Activated B cell treated with CpG ODN at 0.5 μM for 24 hours (primary cell): ENCODE measurements around the gene TTC39A. TPM values are rescaled to one million over a fixed set of nuclear protein-coding genes. Genes with fewer than 3 reads are reported as not detected.

Source experiments
- ATAC-seq: fragments of 200-7000 bp; cut with Tn5 transposase; one replicate; pipeline ENCODE4 v1.10.0; 2021; ENCODE audit warnings: low read depth, mild to moderate bottlenecking, moderate library complexity
- CTCF ChIA-PET: fragments of 350-600 bp; sonication (Branson Sonifier 250); formaldehyde crosslinking; loops from one replicate; lab custom pipeline; 2021; ENCODE audit warnings: antibody characterized with exemption; lab: Charles Lee
- POLR2A ChIA-PET: fragments of 350-600 bp; sonication (Branson Sonifier 250); formaldehyde crosslinking; loops from one replicate; lab custom pipeline; 2021; ENCODE audit warnings: antibody characterized with exemption; lab: Charles Lee
- DNase-seq: peaks from one replicate; pipeline ENCODE4 v3.0.0; 2022
- H3K27ac Mint-ChIP-seq: one replicate; pipeline ENCODE4 v1.8.0; 2020; ENCODE audit warnings: mixed read lengths
- H3K27me3 Mint-ChIP-seq: one replicate; pipeline ENCODE4 v1.8.0; 2021; ENCODE audit warnings: mixed read lengths
- H3K36me3 Mint-ChIP-seq: one replicate; pipeline ENCODE4 v1.8.0; 2021; ENCODE audit warnings: low read depth, mixed read lengths
- H3K4me1 Mint-ChIP-seq: one replicate; pipeline ENCODE4 v1.8.0; 2021; ENCODE audit warnings: mixed read lengths
- H3K4me3 Mint-ChIP-seq: one replicate; pipeline ENCODE4 v1.8.0; 2020; ENCODE audit warnings: mild to moderate bottlenecking, mixed read lengths
- H3K9me3 Mint-ChIP-seq: one replicate; pipeline ENCODE4 v1.8.0; 2020; ENCODE audit warnings: mixed read lengths
- intact Hi-C: fragments of 100-400 bp; cut with micrococcal nuclease; formaldehyde crosslinking; loops from one replicate; pipeline ENCODE4 v1.15.1; 2024
- total RNA-seq: library from RNA; stranded (reverse); gene quantifications from 2 replicates; pipeline ENCODE4 v1.2.3, GENCODE V29; 2022
- TF ChIP-seq, protein P1 (sequence below): fragments of 200-600 bp; IDR thresholded peaks from one replicate; pipeline ENCODE4 v1.8.0; 2022; ENCODE audit warnings: antibody characterized with exemption, mild to moderate bottlenecking

Gene TTC39A
- total RNA-seq, 1 donor from 2014 or later: 0.38 TPM

DNA sequence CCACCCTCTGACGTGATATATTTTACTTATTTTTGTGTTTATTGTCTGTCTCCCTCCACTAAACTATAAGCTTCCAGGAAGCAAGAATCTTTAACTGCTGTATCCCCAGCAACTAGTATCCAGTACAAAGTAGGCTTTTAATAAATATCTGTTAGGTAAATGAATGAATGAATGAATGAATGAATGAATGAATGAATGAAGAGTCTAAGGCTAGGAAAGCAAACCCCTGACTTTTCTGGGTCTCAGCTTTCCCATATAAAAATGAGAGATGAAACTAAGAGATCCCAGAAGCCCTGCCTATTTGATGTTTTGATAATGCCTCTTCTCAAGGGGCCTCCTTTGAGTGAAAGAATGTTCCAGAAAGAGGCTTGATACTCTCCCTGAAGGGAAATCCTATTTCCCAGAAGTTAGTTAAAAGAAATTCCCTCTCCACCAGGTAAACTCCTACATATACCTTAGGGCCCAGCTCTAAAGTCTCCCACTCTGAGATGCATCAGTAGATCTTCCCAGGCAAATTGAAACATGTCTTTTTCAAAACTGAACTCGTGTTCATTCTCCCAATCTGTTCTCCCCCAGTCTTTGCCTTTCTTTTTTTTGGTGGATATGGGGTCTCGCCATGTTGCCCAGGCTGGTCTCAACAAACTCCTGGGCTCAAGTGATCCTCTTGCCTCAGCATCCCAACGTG, 7.8 kb downstream of the TTC39A start:
- intact Hi-C loops: no loop called here
- Mint-ChIP-seq H3K4me3 (no peak overlapping the region), H3K9me3 (no peaks in the 10 kb centered on the region), H3K36me3 (no peaks in the 10 kb centered on the region), H3K27ac (no peak overlapping the region), H3K27me3 (peaks cover 4% of the 10 kb centered on the region), H3K4me1 (no peaks in the 10 kb centered on the region)
- CTCF ChIA-PET: no interaction called here
- TF ChIP-seq, protein P1, sequence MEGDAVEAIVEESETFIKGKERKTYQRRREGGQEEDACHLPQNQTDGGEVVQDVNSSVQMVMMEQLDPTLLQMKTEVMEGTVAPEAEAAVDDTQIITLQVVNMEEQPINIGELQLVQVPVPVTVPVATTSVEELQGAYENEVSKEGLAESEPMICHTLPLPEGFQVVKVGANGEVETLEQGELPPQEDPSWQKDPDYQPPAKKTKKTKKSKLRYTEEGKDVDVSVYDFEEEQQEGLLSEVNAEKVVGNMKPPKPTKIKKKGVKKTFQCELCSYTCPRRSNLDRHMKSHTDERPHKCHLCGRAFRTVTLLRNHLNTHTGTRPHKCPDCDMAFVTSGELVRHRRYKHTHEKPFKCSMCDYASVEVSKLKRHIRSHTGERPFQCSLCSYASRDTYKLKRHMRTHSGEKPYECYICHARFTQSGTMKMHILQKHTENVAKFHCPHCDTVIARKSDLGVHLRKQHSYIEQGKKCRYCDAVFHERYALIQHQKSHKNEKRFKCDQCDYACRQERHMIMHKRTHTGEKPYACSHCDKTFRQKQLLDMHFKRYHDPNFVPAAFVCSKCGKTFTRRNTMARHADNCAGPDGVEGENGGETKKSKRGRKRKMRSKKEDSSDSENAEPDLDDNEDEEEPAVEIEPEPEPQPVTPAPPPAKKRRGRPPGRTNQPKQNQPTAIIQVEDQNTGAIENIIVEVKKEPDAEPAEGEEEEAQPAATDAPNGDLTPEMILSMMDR: no peak
- no peak for DNase-seq
- POLR2A ChIA-PET: no interaction called here
- ATAC-seq: no peak

DNA sequence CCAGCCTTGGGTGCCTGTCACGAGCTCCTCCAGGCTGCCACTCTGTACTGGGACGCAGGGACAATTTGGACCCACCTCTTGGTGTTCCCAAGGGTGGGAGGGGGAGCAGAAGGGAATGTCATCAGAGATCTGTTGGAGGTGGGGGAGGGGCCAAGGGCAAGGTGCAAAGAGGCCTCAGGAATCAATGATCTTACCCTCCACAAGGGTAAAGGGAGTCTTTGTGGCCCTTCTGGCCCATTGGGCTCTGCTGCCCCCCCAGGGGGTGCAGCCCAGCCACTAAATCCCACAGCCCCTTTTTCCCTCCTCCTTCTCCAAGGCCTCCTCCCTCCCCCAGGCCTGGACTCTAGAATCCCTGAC, 8.5 kb downstream of the TTC39A start:
- CTCF ChIA-PET: no interaction called here
- intact Hi-C loops: no loop called here
- Mint-ChIP-seq H3K4me1 (no peaks in the 10 kb centered on the region), H3K9me3 (no peaks in the 10 kb centered on the region), H3K27me3 (peaks cover 4% of the 10 kb centered on the region), H3K4me3 (no peak overlapping the region), H3K36me3 (no peaks in the 10 kb centered on the region), H3K27ac (no peak overlapping the region)
- DNase-seq: no peak
- no peak for ATAC-seq
- TF ChIP-seq, protein P1: no peak
- POLR2A ChIA-PET: interaction anchor here (0.6 kb wide), 1 partner anchor 263 kb away, joined by 5 read pairs; no protein-coding TSS in a partner anchor

DNA sequence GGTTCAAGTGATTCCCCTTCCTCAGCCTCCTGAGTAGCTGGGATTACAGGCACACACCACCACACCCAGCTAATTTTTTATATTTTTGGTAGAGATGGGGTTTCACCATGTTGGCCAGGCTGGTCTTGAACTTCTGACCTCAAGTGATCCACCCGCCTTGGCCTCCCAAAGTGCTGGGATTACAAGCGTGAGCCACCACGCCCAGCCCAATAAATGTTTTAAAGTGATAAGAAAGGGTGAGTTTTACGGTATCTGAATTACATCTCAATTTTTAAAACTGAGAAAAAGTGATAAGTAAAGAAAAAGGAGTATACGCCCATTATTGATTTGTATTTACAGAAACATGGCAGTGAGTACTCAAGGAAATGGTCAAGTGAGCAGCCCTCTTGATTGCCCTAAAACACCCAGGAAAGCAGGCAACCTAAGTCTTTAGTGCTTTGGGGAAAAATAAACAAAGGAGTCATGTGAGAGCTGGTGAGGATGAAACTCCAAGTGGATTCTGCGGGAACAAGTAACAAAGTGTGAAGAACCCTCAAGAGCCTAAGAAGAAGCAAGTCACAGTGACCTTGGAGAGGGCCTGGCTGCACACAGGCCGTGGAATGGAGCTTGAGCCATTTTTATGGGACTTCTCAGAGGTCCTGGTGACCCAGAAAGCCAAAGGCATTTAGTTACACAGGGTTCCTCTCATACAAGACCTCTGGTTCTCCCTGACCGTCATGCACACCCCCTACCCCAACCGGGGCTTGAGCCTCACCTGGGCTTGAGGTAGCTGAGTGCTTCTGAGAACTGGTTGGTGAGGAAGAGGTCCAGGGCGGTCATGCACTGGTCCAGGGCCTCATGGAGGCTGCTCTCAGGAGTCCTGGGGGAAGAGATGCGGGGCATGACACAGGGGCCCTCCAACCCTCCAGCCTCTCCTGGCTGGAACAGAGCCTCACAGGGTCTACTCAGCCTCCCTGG, 9.1 kb downstream of the TTC39A start:
- Mint-ChIP-seq H3K4me3 (no peak overlapping the region), H3K36me3 (no peaks in the 10 kb centered on the region), H3K27ac (no peak overlapping the region), H3K9me3 (no peaks in the 10 kb centered on the region), H3K4me1 (no peaks in the 10 kb centered on the region), H3K27me3 (peaks cover under 1% of the 10 kb centered on the region)
- TF ChIP-seq, protein P1: no peak
- ATAC-seq (no peak), DNase-seq (no peak)
- ChIA-PET POLR2A (interaction anchor here (0.6 kb wide), 1 partner anchor 264 kb away, joined by 5 read pairs; no protein-coding TSS in a partner anchor), CTCF (no interaction called here)
- intact Hi-C loops: no loop called here

DNA sequence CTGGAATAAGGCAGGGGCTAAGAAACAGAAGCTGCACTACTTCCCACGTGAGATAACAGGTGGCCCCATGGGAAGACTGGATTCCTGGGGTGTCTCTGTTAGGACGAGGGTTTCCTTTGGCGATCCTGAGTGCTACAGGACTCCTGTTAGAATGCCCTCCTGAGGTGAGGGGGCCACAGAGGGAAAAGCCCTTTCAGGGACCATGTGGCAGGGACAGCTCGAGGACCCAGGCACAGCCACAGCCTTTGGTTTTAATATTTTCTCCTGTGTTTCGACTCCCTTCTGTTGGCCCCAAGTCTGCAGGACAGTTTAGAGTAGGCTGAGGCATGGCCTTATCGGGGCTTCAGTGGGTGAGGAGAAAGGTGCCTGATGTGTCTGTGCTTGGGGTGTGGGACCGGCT, 12.6 kb downstream of the TTC39A start:
- ATAC-seq (no peak), DNase-seq (no peak)
- POLR2A ChIA-PET: no interaction called here
- intact Hi-C loops: no loop called here
- no peaks in the 10 kb centered on the region for H3K27me3 Mint-ChIP-seq
- TF ChIP-seq, protein P1: no peak
- H3K4me3 Mint-ChIP-seq: no peak overlapping the region
- H3K36me3 Mint-ChIP-seq: no peaks in the 10 kb centered on the region
- no peaks in the 10 kb centered on the region for H3K9me3 Mint-ChIP-seq
- H3K4me1 Mint-ChIP-seq: no peaks in the 10 kb centered on the region
- CTCF ChIA-PET: no interaction called here
- no peak overlapping the region for H3K27ac Mint-ChIP-seq

DNA sequence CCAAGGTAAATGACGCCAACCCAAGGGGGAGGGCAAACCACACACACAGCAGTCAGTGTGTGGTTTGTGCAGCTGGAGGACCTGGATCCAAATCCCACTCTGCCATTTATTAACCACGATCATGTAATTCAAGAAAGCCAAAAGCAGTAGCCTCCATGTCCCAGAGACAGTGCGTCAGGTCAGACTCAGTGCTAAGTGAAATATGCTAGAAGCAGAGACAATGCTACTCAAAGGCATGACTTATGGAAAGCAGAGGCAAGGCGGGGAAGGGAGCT, 13.6 kb downstream of the TTC39A start:
- H3K27me3 Mint-ChIP-seq: no peaks in the 10 kb centered on the region
- ChIA-PET POLR2A (no interaction called here), CTCF (no interaction called here)
- H3K9me3 Mint-ChIP-seq: no peaks in the 10 kb centered on the region
- TF ChIP-seq, protein P1: no peak
- DNase-seq (no peak), ATAC-seq (no peak)
- no peak overlapping the region for H3K4me3 Mint-ChIP-seq
- H3K27ac Mint-ChIP-seq: no peak overlapping the region
- H3K4me1 Mint-ChIP-seq: no peaks in the 10 kb centered on the region
- intact Hi-C loops: no loop called here
- no peaks in the 10 kb centered on the region for H3K36me3 Mint-ChIP-seq
